Measurements from ENCODE around the gene SCFD2. TPM values are rescaled to one million over a fixed set of nuclear protein-coding genes. Genes with fewer than 3 reads are reported as not detected.
A peak's percentile ranks its signal among the peaks of the same experiment; 100 is the strongest.

The SCFD2 gene
- total RNA-seq, 1 donor: 33.2 TPM

- TF ChIP-seq CTCF (IDR thresholded peaks at IDR 0.05; ENCODE audit: insufficient read depth, low read depth, low read length): no peak
- DNase-seq (ENCODE audit: low read depth): peak; percentile 88
- H3K4me3 ChIP-seq (ENCODE audit: low read depth, low read length): no peak overlapping the region
These were observed 406.3 kb downstream of the SCFD2 start for GRCh38 chr4:52959541-52959940.

- TF ChIP-seq CTCF (IDR thresholded peaks at IDR 0.05; ENCODE audit: insufficient read depth, low read depth, low read length): peak; percentile 10
- peak; percentile 84 for DNase-seq (ENCODE audit: low read depth)
- no peak overlapping the region for H3K4me3 ChIP-seq (ENCODE audit: low read depth, low read length)
These were observed 407.8 kb downstream of the SCFD2 start for GRCh38 chr4:52957835-52958631.

- no peak overlapping the region for H3K4me3 ChIP-seq (ENCODE audit: low read depth, low read length)
- DNase-seq (ENCODE audit: low read depth): peak; percentile 87
- TF ChIP-seq CTCF (IDR thresholded peaks at IDR 0.05; ENCODE audit: insufficient read depth, low read depth, low read length): no peak
These were observed 408.6 kb downstream of the SCFD2 start for GRCh38 chr4:52957220-52957686.

- no peak overlapping the region for H3K4me3 ChIP-seq (ENCODE audit: low read depth, low read length)
- DNase-seq (ENCODE audit: low read depth): peak; percentile 39
- no peak for TF ChIP-seq CTCF (IDR thresholded peaks at IDR 0.05; ENCODE audit: insufficient read depth, low read depth, low read length)
These were observed 409.2 kb downstream of the SCFD2 start for GRCh38 chr4:52956691-52957090.

GRCh38 chr4:52954560-52955170, 411.2 kb downstream of the SCFD2 start:
- DNase-seq (ENCODE audit: low read depth): peak; percentile 84
- no peak overlapping the region for H3K4me3 ChIP-seq (ENCODE audit: low read depth, low read length)
- TF ChIP-seq CTCF (IDR thresholded peaks at IDR 0.05; ENCODE audit: insufficient read depth, low read depth, low read length): no peak

DNA sequence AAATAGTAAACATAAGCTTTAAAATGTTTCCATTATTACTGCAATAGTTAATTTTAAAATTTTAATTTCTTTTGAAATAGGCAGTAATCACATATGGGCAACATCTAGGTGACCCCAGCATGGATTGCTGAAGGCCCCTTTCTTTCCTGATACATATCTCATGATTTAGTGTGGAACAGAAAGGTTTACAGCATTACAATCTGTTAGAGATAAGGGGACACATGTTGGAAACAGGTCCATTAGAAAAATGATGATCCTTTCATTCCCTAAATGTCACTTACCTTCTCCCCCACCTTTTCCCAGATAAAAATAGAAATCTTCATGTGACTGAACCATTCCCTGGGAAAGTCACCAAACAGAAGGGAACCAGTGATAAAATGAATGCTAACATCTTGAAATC, 413.3 kb downstream of the SCFD2 start:
- no peak overlapping the region for H3K4me3 ChIP-seq (ENCODE audit: low read depth, low read length)
- DNase-seq (ENCODE audit: low read depth): peak; percentile 28
- no peak for TF ChIP-seq CTCF (IDR thresholded peaks at IDR 0.05; ENCODE audit: insufficient read depth, low read depth, low read length)
